HTR-8/SVneo (cell line): Measurements from ENCODE around the gene LSM6.

Source experiments
- DNase-seq: peaks from one replicate; pipeline ENCODE4 v3.0.0; 2011; ENCODE audit warnings: low spot score, mixed read lengths; ENCODE audit not compliant: insufficient read length
- FAIRE-seq: peaks from 2 replicates; lab custom pipeline; 2011; peaks lifted over from hg19 to GRCh38; lab: Jason Lieb, UNC

LSM6 gene

GRCh38 chr4:146175541-146176453, at the start of gene LSM6:
Gene LSM6 (plus strand): TSS chr4:146175718. CDS start chr4:146182922, 7,204 bp downstream.
- FAIRE-seq (no peak), DNase-seq (peak; percentile 80)

- no peak for DNase-seq
- no peak for FAIRE-seq
These were observed 43.1 kb upstream of the LSM6 start for GRCh38 chr4:146132445-146132844.

- FAIRE-seq (no peak), DNase-seq (no peak)
These were observed 40.6 kb upstream of the LSM6 start for GRCh38 chr4:146134761-146135445.

- no peak for FAIRE-seq
- DNase-seq: no peak
These were observed 39.6 kb upstream of the LSM6 start for GRCh38 chr4:146135941-146136340.

GRCh38 chr4:146142768-146143167, 32.8 kb upstream of the LSM6 start:
- DNase-seq: no peak
- FAIRE-seq: no peak

GRCh38 chr4:146143888-146144287, 31.6 kb upstream of the LSM6 start:
- FAIRE-seq (no peak), DNase-seq (no peak)

GRCh38 chr4:146146918-146147317, 28.6 kb upstream of the LSM6 start:
- DNase-seq (no peak), FAIRE-seq (no peak)

GRCh38 chr4:146148021-146148420, 27.5 kb upstream of the LSM6 start:
- DNase-seq: no peak
- FAIRE-seq: no peak

- DNase-seq (no peak), FAIRE-seq (no peak)
These were observed 21.5 kb upstream of the LSM6 start for GRCh38 chr4:146154057-146154456.

GRCh38 chr4:146155152-146155724, 20.3 kb upstream of the LSM6 start:
- no peak for DNase-seq
- FAIRE-seq: no peak

GRCh38 chr4:146158036-146158745, 17.3 kb upstream of the LSM6 start:
- DNase-seq (no peak), FAIRE-seq (no peak)

- DNase-seq (no peak), FAIRE-seq (no peak)
These were observed 16.0 kb upstream of the LSM6 start for GRCh38 chr4:146159384-146160058.

- FAIRE-seq: no peak
- DNase-seq: no peak
These were observed 14.3 kb upstream of the LSM6 start for GRCh38 chr4:146161243-146161642.

- FAIRE-seq (no peak), DNase-seq (no peak)
These were observed 10.3 kb upstream of the LSM6 start for GRCh38 chr4:146165221-146165620.

GRCh38 chr4:146165840-146166239, 9.7 kb upstream of the LSM6 start:
- FAIRE-seq (no peak), DNase-seq (no peak)

- DNase-seq (no peak), FAIRE-seq (no peak)
These were observed 5.4 kb upstream of the LSM6 start for GRCh38 chr4:146170149-146170548.

GRCh38 chr4:146176891-146177290, 1.4 kb downstream of the LSM6 start:
- FAIRE-seq (no peak), DNase-seq (no peak)

- FAIRE-seq (no peak), DNase-seq (no peak)
These were observed 2.6 kb downstream of the LSM6 start for GRCh38 chr4:146178126-146178525.

GRCh38 chr4:146179784-146180370, 4.4 kb downstream of the LSM6 start:
- FAIRE-seq (no peak), DNase-seq (no peak)

- FAIRE-seq: no peak
- no peak for DNase-seq
These were observed 6.9 kb downstream of the LSM6 start for GRCh38 chr4:146182443-146182842.
